Endothelial cell of umbilical vein (primary cell): ENCODE results near the gene TRIM24. TPM values are rescaled to one million over a fixed set of nuclear protein-coding genes. Genes with fewer than 3 reads are reported as not detected.

ENCODE experiments used
- BruUV-seq: library from RNA; stranded (reverse); fragments of 400-500 nt; replicated peaks from 2 replicates; lab custom pipeline; 2021; lab: Mats Ljungman, UMichigan
- CTCF ChIA-PET: fragments of 300-600, 350-600 bp; sonication (Branson Sonifier 250); formaldehyde crosslinking; loops from one replicate; lab custom pipeline; 2021; ENCODE audit warnings: antibody characterized with exemption, inconsistent platforms; lab: Charles Lee
- POLR2A ChIA-PET: fragments of 300-600, 350-600 bp; sonication (Branson Sonifier 250); formaldehyde crosslinking; loops from one replicate; lab custom pipeline; 2021; ENCODE audit warnings: antibody characterized with exemption, inconsistent platforms; lab: Charles Lee
- DNase-seq: peaks from one replicate; pipeline ENCODE4 v3.0.0-alpha.2; 2011; ENCODE audit warnings: low read depth, low spot score
- FAIRE-seq: peaks from 2 replicates; lab custom pipeline; 2011; peaks lifted over from hg19 to GRCh38; lab: Jason Lieb, UNC
- H2AFZ ChIP-seq: 2 replicates; pipeline ENCODE4 v1.6.0; 2012; ENCODE audit warnings: low read depth, low read length, control low read depth, inconsistent platforms
- H3K27ac ChIP-seq: 2 replicates; pipeline ENCODE4 v1.5.1; 2011; ENCODE audit warnings: low read depth, mild to moderate bottlenecking, control low read depth, low read length, moderate library complexity; ENCODE audit not compliant: insufficient read depth
- H3K27me3 ChIP-seq, 2 experiments: 2 replicates each; pipeline versions ENCODE4 v1.6.0 to v1.6.1; 2011; ENCODE audit warnings: low read length in 2 of 2, mixed read lengths in 1 of 2; ENCODE audit not compliant: control insufficient read depth in 2 of 2, insufficient read depth in 2 of 2
- H3K36me3 ChIP-seq, 2 experiments: 2 replicates in 1 of 2; 3 replicates in 1 of 2; pipeline ENCODE4 v1.5.1; 2011; ENCODE audit warnings: low read length in 2 of 2, mild to moderate bottlenecking in 1 of 2, moderate library complexity in 1 of 2; ENCODE audit not compliant: control insufficient read depth in 2 of 2, insufficient read depth in 2 of 2; ENCODE audit errors: extremely low read depth in 1 of 2
- H3K4me1 ChIP-seq: 3 replicates; pipeline ENCODE4 v1.5.1; 2011; ENCODE audit warnings: mild to moderate bottlenecking, low read length; ENCODE audit not compliant: control insufficient read depth, insufficient read depth; ENCODE audit errors: extremely low read depth
- H3K4me2 ChIP-seq: 2 replicates; pipeline ENCODE4 v1.6.1; 2011; ENCODE audit warnings: low read length, control low read depth, mixed read lengths; ENCODE audit not compliant: insufficient read depth
- H3K4me3 ChIP-seq, 3 experiments: fragments of 200-600 bp in 1 of 3; sonication (generic), shearing (Covaris generic) in 1 of 3; replicated peaks in 1 of 3; 2 replicates each; pipeline ENCODE4 v1.5.1; 2011 to 2016; ENCODE audit warnings: control low read depth in 3 of 3, low read length in 3 of 3, mild to moderate bottlenecking in 2 of 3, inconsistent platforms in 1 of 3, low read depth in 1 of 3, moderate library complexity in 1 of 3; ENCODE audit not compliant: insufficient read depth in 1 of 3
- H3K79me2 ChIP-seq: 2 replicates; pipeline ENCODE4 v1.6.0; 2012; ENCODE audit warnings: low read length, inconsistent platforms; ENCODE audit not compliant: control insufficient read depth, insufficient read depth
- H3K9ac ChIP-seq: replicated peaks from 2 replicates; pipeline ENCODE3; 2011; ENCODE audit warnings: low read length, control low read depth; ENCODE audit not compliant: insufficient read depth; ENCODE audit errors: extremely low read depth
- H3K9me1 ChIP-seq: replicated peaks from 3 replicates; pipeline ENCODE4 v1.6.0; 2011; ENCODE audit warnings: mild to moderate bottlenecking, low read length; ENCODE audit not compliant: control insufficient read depth, insufficient read depth; ENCODE audit errors: extremely low read depth
- H3K9me3 ChIP-seq: replicated peaks from 2 replicates; pipeline ENCODE4 v1.5.1; 2012; ENCODE audit warnings: low read length, inconsistent platforms; ENCODE audit not compliant: control insufficient read depth, insufficient read depth
- H4K20me1 ChIP-seq: replicated peaks from 2 replicates; pipeline ENCODE3; 2011; ENCODE audit warnings: mild to moderate bottlenecking, low read length; ENCODE audit not compliant: control insufficient read depth, insufficient read depth; ENCODE audit errors: extremely low read depth
- EZH2 ChIP-seq: IDR thresholded peaks from 2 replicates; pipeline ENCODE4 v1.6.1; 2012; ENCODE audit warnings: borderline replicate concordance, low read depth, mild to moderate bottlenecking, moderate library complexity, low read length, inconsistent platforms; ENCODE audit not compliant: severe bottlenecking
- FOS ChIP-seq: IDR thresholded peaks from 2 replicates; pipeline ENCODE4 v1.6.1; 2011; ENCODE audit warnings: mild to moderate bottlenecking, low read length, moderate library complexity, borderline replicate concordance; ENCODE audit not compliant: insufficient read depth
- GATA2 ChIP-seq: IDR thresholded peaks from 2 replicates; pipeline ENCODE4 v1.7.0; 2011; ENCODE audit warnings: low read depth, mild to moderate bottlenecking, moderate library complexity, mixed read lengths, low read length; ENCODE audit not compliant: insufficient read length, insufficient read depth
- JUN ChIP-seq: IDR thresholded peaks from 2 replicates; pipeline ENCODE4 v1.6.1; 2011; ENCODE audit warnings: borderline replicate concordance, low read depth; ENCODE audit not compliant: insufficient read length, insufficient read depth
- MYC ChIP-seq: IDR thresholded peaks from one replicate; pipeline ENCODE4 v1.6.1; 2011; ENCODE audit warnings: mild to moderate bottlenecking, low read depth, low read length
- POLR2A ChIP-seq: IDR thresholded peaks from 2 replicates; pipeline ENCODE4 v1.6.1; 2012; ENCODE audit warnings: low read depth, mild to moderate bottlenecking, control low read depth, low read length
- POLR2AphosphoS5 ChIP-seq: IDR thresholded peaks from 2 replicates; pipeline ENCODE4 v1.6.1; 2012; ENCODE audit warnings: low read depth, mild to moderate bottlenecking, control low read depth, low read length, moderate library complexity; ENCODE audit not compliant: insufficient read depth
- dilution Hi-C: fragments of 300-500 bp; cut with MboI; formaldehyde crosslinking; loops from one replicate; pipeline ENCODE4 v1.15.0; 2019; ENCODE audit warnings: low sequenced_read_pairs; ENCODE audit not compliant: extremely low pct_ligation_motif_present
- intact Hi-C: fragments of 100-400 bp; cut with micrococcal nuclease; formaldehyde crosslinking; loops from one replicate; pipeline ENCODE4 v1.10.0; 2022
- polyA plus RNA-seq, 4 experiments: library from polyadenylated mRNA; depleted of rRNA in 3 of 4; stranded (reverse) in 3 of 4; unstranded in 1 of 4; fragments of >200 nt; gene quantifications; 2 replicates each; pipeline versions ENCODE4 v1.2.1 to v1.2.3, GENCODE V29; 2011 to 2012; ENCODE audit warnings: missing spikeins in 1 of 4
- total RNA-seq: library from RNA; stranded (reverse); gene quantifications from 2 replicates; pipeline ENCODE4 v1.2.3, GENCODE V29; 2021
- TF ChIP-seq, protein P1 (sequence below): IDR thresholded peaks from 2 replicates; pipeline ENCODE4 v1.6.1; 2011; ENCODE audit not compliant: insufficient read depth, insufficient read length
- TF ChIP-seq, protein P2 (sequence below), 2 donors: IDR thresholded peaks; 1 replicate in 1 of 2; 2 replicates in 1 of 2; pipeline ENCODE4 v1.5.1; 2011; ENCODE audit warnings: low read length in 2 of 2, mild to moderate bottlenecking in 2 of 2, moderate library complexity in 2 of 2, control low read depth in 1 of 2, inconsistent platforms in 1 of 2, low read depth in 1 of 2; ENCODE audit not compliant: insufficient read depth in 1 of 2; ENCODE audit errors: extremely low read depth in 1 of 2

The TRIM24 gene
- total and polyA plus RNA-seq, 2 donors (not counting 3 experiments of a cell fraction or from before 2014, with no cell fraction given): 9.1 to 26.1 TPM

DNA sequence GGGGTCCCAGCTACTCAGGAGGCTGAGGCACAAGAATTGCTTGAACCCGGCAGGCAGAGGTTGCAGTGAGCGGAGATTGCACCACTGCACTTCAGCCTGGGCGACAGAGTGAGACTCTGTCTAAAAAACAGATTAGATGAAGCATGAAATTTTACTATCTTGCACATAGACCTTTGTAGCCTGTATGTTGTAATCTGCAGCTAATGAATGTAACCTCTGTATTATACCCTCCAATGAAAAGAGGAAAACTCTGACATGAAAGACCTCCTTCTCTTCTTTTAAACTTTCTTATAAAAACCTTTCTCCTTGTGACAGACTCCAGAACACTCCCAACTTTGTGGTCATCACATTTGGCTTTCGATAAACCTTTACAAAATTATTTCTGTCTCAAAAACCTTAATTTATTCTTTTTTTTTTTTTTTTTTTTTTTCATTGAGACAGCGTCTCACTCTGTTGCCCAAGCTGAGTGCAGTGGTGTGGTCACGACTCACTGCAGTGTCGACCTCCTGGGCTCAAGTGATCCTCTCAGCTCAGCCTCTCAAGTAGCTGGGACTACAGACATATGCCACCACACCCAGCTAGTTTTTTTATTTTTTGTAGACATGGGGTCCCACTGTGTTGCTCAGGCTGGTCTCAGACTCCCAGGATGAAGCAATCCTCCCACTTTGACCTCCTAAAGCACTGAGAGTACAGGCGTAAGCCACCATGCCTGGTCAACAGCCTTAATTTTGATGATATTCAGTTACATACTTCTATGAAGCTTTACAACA is 143.7 kb downstream of the TRIM24 start:
- no peaks in the 10 kb centered on the region for H4K20me1 ChIP-seq
- no peak overlapping the region for H3K4me2 ChIP-seq
- no peaks in the 10 kb centered on the region for H3K9me1 ChIP-seq
- no peak overlapping the region for H2AFZ ChIP-seq
- no peak overlapping the region for H3K4me3 ChIP-seq
- ChIA-PET CTCF (interaction anchor here (1.4 kb wide), 1 partner anchor 20 kb away, joined by 3 read pairs; no protein-coding TSS in a partner anchor), POLR2A (no interaction called here)
- H3K36me3 ChIP-seq: no peaks in the 10 kb centered on the region
- no TSS peak for BruUV-seq
- no peaks in the 10 kb centered on the region for H3K9me3 ChIP-seq
- DNase-seq (no peak), FAIRE-seq (no peak)
- no peak overlapping the region for H3K27ac ChIP-seq
- H3K27me3 ChIP-seq: no peaks in the 10 kb centered on the region
- H3K79me2 ChIP-seq: no peaks in the 10 kb centered on the region
- dilution Hi-C loops (no loop called here), intact Hi-C loops (no loop called here)
- H3K9ac ChIP-seq: no peak overlapping the region
- no peak for TF ChIP-seq POLR2AphosphoS5
- TF ChIP-seq JUN: no peak
- TF ChIP-seq MYC: no peak
- TF ChIP-seq GATA2: no peak
- TF ChIP-seq, protein P1, sequence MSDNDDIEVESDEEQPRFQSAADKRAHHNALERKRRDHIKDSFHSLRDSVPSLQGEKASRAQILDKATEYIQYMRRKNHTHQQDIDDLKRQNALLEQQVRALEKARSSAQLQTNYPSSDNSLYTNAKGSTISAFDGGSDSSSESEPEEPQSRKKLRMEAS: no peak
- no peaks in the 10 kb centered on the region for H3K4me1 ChIP-seq

DNA sequence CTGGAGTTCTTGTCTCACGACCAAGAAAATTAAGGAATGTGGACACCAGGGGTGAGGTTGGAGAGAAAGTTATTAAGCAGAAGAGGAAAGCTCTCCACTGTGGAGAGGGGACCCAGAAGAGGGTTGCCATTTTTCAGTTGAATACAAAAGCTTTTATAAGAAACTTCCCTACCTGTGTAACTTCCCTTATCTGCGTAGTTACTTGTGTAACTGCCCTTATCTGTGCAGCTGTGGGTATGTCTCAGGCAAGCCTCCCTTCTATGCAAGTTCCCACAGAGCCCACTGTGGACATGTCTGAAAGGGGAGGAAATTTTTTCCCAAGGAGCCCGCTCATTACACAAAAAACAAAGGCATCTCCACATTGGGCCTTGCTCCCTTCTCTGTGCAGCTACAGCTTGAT is 146.2 kb downstream of the TRIM24 start:
- no peak for FAIRE-seq
- Histone ChIP-seq H3K27ac (no peak overlapping the region), H3K9ac (no peak overlapping the region), H3K4me2 (no peak overlapping the region), H3K4me1 (no peaks in the 10 kb centered on the region), H3K9me1 (no peaks in the 10 kb centered on the region), H3K4me3 (no peak overlapping the region), H3K36me3 (no peaks in the 10 kb centered on the region), H3K27me3 (no peaks in the 10 kb centered on the region), H2AFZ (no peak overlapping the region), H3K9me3 (no peaks in the 10 kb centered on the region), H3K79me2 (no peaks in the 10 kb centered on the region), H4K20me1 (no peaks in the 10 kb centered on the region)
- intact Hi-C loops (no loop called here), dilution Hi-C loops (no loop called here)
- TF ChIP-seq, protein P1: no peak
- TF ChIP-seq POLR2AphosphoS5 (no peak), EZH2 (no peak), POLR2A (no peak), MYC (no peak), FOS (no peak), GATA2 (no peak), JUN (no peak)
- TF ChIP-seq, protein P2, sequence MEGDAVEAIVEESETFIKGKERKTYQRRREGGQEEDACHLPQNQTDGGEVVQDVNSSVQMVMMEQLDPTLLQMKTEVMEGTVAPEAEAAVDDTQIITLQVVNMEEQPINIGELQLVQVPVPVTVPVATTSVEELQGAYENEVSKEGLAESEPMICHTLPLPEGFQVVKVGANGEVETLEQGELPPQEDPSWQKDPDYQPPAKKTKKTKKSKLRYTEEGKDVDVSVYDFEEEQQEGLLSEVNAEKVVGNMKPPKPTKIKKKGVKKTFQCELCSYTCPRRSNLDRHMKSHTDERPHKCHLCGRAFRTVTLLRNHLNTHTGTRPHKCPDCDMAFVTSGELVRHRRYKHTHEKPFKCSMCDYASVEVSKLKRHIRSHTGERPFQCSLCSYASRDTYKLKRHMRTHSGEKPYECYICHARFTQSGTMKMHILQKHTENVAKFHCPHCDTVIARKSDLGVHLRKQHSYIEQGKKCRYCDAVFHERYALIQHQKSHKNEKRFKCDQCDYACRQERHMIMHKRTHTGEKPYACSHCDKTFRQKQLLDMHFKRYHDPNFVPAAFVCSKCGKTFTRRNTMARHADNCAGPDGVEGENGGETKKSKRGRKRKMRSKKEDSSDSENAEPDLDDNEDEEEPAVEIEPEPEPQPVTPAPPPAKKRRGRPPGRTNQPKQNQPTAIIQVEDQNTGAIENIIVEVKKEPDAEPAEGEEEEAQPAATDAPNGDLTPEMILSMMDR (IDR thresholded peaks at IDR 0.05; ENCODE audit: extremely low read depth in 1 of 2, insufficient read depth in 1 of 2, low read depth in 1 of 2, low read length in 2 of 2): no peak
- CTCF ChIA-PET: no interaction called here
- no peak for DNase-seq
- POLR2A ChIA-PET: no interaction called here
- BruUV-seq: no TSS peak
